Brain pericyte (primary cell): ENCODE measurements around the gene SLC39A2.
"Not testable (repeated sequence)": the region's sequence is repeated elsewhere in the genome, so short reads cannot be mapped to it uniquely, and the experiment has no call there.

ENCODE experiments used
- DNase-seq: peaks from one replicate; pipeline ENCODE4 v3.0.0-alpha.2; 2012; ENCODE audit warnings: low read depth, low spot score

Gene SLC39A2, protein sequence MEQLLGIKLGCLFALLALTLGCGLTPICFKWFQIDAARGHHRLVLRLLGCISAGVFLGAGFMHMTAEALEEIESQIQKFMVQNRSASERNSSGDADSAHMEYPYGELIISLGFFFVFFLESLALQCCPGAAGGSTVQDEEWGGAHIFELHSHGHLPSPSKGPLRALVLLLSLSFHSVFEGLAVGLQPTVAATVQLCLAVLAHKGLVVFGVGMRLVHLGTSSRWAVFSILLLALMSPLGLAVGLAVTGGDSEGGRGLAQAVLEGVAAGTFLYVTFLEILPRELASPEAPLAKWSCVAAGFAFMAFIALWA

GRCh38 chr14:20998674-20999366 is at the start of gene SLC39A2:
Gene SLC39A2 (plus strand): TSS chr14:20999293. CDS start chr14:20999447, 154 bp downstream.
- no peak for DNase-seq

DNA sequence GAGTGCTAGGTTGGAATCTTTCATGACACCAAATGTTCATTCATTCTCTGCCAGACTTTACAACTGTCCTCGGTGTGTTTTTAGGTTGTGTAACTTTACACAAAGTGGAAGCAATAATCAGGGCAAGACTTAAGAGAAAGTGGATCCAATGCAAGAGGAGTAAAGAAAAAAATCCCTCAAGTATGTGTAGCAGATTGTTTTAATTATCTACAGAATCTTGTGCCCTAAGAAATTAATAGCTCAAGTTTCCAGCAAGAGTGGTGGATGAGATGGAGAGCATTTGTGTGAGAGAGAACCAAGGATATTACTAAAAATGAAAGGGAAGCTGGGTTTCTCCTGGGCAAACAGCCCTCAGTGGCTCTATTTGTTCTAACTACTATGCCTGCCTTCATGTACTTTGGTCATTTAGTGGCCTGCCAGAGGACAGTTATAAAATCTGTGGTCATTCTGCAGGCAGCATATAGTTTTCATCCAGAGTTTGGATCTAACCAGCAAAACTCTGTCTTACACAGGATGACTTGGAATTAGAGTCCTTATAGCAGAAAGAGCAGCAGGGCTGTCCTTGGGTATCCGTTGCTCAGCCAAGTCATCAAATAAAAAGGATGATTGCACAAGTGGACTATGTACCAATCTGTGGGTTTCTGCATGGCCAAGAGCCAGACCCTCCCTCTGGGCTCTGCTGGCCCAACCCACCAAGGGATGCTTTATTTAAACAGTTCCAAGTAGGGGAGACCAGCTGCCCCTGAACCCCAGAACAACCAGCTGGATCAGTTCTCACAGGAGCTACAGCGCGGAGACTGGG is 44.2 kb upstream of the SLC39A2 start, which contains the start of gene RNASE2:
TSS of gene RNASE2 (plus strand) at position 752 of the 802 bp plus-strand sequence. CDS start 285 bp downstream, outside the sequence.
- not testable (repeated sequence) for DNase-seq

DNA sequence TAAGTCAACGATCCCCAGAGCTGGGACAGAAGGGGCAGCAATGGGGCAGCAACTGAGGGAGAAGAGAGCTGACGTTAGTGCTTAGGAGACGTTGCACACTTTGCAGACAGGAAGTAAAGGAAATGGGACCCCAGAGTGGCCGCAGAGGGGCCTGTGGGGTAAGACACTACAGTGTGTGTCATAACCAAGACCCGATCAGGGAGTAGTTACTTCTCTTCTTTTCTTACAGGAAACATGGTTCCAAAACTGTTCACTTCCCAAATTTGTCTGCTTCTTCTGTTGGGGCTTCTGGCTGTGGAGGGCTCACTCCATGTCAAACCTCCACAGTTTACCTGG is 43.6 kb upstream of the SLC39A2 start:
- DNase-seq = not testable (repeated sequence)

- DNase-seq = no peak
Measured at GRCh38 chr14:20956376-20956976, 42.6 kb upstream of the SLC39A2 start.

GRCh38 chr14:20958946-20959345 is 40.1 kb upstream of the SLC39A2 start:
- DNase-seq = not testable (repeated sequence)

DNA sequence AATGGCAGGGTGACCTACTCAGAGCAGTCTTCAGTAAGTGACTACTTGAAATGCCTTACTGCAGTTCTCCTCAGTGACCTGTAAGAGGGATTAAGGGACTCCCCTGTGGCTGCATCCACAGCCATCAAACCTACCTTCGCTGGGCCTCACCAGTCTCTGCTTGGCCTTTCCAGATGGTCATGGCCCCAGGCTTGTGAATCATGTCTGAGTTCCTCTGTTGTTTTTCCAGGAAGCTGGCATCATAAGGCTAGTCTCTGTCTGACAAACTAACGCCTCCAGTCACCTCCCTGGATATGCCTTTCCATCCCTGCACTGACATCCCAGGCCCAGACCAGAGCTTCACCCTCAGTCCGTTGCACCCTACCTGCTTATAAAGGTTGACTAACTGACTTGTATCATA is 29.8 kb upstream of the SLC39A2 start:
- no peak for DNase-seq

DNA sequence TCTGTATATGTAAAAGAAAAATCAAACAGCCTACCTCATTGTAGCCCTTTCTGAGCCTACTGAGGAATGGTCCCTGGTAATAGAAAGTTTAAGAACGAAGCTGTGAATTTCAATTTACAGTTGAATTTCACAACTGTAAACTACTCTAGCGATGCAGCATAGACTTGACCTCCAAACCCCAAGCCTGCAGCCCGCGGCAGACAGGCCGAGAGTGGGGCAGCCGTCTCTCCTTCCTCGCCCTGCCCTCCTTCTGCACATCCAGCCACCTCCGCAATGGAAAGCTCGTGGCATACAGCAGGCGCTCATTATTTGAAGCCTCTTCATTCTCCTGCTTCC is 28.5 kb upstream of the SLC39A2 start:
- no peak for DNase-seq

DNA sequence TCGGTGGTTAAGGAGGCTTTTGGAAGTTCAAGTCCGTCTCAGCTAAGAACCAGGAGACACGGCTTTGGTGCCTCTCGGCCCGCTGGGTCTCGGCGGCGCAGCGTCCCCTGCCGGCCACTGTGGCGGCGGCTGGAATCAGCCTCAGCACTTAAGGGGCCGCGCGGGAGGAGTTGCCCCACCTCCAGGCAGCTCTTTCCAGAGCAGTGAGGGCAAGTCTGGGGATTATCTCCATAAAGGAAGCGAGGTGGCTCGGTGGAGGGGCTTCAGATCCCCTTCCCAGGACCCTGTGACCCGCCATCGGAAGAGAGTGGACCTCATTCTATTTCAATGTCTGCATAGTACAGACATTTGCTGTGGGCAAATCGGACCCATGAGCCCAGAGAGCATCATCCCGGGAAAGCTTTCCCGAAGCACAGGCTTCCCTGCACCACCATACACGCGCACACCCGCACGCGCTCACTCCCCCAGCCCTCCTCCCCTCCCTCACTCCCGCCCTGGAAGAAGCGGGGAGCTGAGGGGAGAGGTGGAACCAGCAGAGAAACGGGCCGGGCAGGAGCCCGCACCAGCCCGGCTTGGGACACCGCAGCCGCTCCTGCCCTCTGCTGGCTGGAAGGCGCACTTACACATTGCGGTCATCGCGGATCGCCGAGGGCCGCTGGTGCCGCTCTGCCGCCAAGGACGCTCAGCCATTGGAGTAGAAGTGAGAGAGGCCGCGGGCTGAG is 27.9 kb upstream of the SLC39A2 start:
- peak; percentile 57 for DNase-seq

GRCh38 chr14:20971705-20972021 is 27.4 kb upstream of the SLC39A2 start:
- DNase-seq = no peak

- no peak for DNase-seq
Measured at GRCh38 chr14:20973501-20973900, 25.6 kb upstream of the SLC39A2 start.

GRCh38 chr14:20976291-20976690 is 22.8 kb upstream of the SLC39A2 start:
- DNase-seq = no peak

DNA sequence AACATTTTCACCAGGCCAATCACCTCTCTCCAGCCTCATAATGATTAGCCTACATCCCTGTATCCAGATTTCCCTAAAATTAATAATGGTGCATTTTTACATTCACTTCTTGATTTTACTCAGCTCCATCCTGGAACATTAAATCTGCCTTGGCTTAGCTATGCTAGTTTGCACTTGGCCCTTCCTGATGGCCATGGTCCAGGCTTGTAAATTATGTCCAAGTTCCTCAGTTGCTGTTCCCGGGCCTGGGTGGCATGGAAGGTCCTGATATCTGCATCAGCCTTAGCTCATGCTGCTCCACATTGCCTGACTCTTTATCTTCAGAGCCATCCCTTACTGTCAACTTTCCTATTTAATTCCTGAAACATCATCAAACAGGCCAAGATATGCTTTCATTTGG is 20.4 kb upstream of the SLC39A2 start:
- DNase-seq = no peak

DNA sequence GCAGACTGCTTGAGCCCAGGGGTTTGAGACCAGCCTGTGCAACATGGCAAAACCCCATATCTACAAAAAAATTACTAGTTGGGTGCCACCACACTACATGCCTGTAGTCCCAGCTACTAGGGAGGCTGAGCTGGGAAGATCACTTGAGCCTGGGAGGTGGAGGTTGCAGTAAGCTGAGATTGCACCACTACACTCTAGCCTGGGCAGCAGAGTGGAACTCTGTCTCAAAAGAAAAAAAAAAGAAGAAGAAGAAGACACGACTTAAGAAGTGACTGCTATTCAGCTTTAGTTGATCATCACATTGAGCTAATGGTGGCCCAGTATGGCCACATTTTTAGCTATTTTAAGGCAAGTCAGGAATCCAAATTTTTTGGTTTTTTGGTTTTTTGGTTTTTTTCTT is 18.2 kb upstream of the SLC39A2 start:
- DNase-seq = no peak

DNA sequence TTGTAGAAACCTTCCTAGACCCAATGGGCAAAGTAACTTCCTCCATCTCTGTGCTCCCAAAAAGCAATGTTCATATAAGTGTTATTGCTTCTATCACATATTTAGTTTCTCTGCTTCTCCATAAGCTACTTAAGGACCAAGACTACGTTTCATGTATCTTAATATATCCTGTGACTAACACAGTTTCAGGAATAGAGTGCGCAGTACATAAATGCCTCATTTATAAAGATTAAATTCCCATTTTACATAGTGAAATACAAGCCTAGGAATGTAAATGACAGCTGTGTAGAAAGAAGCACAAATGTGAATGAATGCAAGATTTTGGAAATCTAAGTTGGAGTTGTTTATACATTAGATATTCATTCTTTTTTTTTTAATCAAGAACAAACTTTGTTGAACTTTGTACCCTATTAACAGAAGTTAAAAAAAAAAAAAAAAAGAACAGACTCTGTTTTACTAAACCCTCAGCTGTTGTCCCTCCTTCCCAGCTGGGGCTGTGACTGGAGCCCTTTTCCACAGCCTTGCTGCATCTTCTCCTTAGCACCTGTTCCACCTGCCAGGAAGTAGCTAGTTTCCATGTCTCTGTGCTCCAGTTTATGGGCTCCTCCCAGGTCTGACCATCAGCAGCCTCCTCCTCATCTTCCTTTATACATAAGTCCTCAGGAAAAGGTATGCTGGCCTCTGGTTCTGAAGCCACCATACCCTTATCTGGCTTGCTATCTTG is 16.3 kb upstream of the SLC39A2 start:
- no peak for DNase-seq

DNA sequence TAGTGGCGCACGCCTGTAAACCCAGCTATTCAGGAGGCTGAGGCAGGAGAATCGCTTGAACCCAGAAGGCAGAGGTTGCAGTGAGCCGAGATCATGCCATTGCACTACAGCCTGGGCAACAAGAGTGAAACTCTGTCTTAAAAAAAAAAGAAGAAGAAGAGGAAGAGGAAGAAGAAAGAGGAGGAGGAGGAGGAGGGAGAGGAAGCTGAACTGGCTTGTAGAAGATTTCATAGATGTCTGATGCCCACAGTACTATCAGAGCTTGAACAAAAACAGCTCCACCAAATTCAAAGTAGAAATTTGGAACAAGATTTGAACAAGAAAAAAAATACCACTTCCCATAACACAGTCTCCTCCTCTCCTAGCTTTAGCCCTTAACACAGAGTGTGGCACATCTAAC is 13.4 kb upstream of the SLC39A2 start:
- not testable (repeated sequence) for DNase-seq

DNA sequence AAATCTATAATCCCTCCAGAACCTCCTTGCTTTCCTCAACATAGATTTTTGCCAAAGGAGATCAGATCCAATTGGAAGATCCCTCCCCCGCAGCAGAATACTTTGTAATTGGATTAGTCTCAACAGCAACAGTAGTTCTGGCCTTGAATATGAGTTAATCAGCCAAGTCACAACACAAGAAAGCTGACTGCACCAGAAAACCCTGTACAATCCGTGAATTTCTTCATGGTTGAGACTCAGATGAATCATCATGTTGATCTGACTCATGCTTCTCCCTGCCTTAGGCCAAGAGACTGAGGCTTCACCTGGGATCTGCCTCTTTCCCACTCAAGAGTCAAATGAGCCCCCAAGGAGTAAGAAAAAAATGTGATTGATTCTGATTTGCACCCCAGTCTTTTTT is 12.3 kb upstream of the SLC39A2 start:
- DNase-seq = peak; percentile 46

- DNase-seq = no peak
Measured at GRCh38 chr14:20988717-20989470, 10.2 kb upstream of the SLC39A2 start.

DNA sequence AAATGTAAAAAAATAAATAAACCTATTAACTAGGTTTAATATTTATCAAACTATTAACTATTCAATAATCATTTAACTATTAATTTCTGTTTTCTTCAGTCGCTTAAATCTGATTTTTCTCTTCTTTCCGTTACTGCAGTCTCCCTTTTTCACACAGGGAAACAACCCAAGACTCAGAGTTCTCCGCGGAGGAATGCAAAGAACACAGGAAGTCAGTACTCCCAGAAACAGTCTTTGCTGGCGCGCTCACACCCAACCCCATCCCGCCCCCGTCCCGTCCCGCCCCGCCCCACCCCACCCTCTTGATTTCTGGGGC is 9.7 kb upstream of the SLC39A2 start:
- DNase-seq = no peak

GRCh38 chr14:20989787-20990600 is 9.1 kb upstream of the SLC39A2 start, which contains the start of gene METTL17:
Gene METTL17 (plus strand): TSS chr14:20989980. CDS start chr14:20990003, 23 bp downstream.
- DNase-seq = peak; percentile 88
